Measurements from ENCODE around the gene TRIM47.

The TRIM47 gene

GRCh38 chr17:75900691-75901533 lies 22.5 kb upstream of the TRIM47 start:
- TF ChIP-seq FOXM1 (IDR thresholded peaks at IDR 0.05; ENCODE audit: borderline replicate concordance, low read depth) (no peak), EP300 (IDR thresholded peaks at IDR 0.05; ENCODE audit: borderline replicate concordance) (no peak), TEAD4 (IDR thresholded peaks at IDR 0.05) (no peak), CREB1 (IDR thresholded peaks at IDR 0.05; ENCODE audit: low read depth) (no peak), YY1 (IDR thresholded peaks at IDR 0.05; ENCODE audit: low read depth) (no peak), EGR1 (IDR thresholded peaks at IDR 0.05) (no peak), TCF12 (IDR thresholded peaks at IDR 0.05; ENCODE audit: low read depth) (no peak), RAD21 (IDR thresholded peaks at IDR 0.05; ENCODE audit: low read depth) (no peak), TAF1 (IDR thresholded peaks at IDR 0.05; ENCODE audit: low read depth) (no peak), NFIC (IDR thresholded peaks at IDR 0.05) (no peak), USF1 (IDR thresholded peaks at IDR 0.05) (no peak), ZBTB7A (IDR thresholded peaks at IDR 0.05; ENCODE audit: low read depth) (no peak), MAX (IDR thresholded peaks at IDR 0.05) (no peak), CEBPB (IDR thresholded peaks at IDR 0.05) (no peak), REST (IDR thresholded peaks at IDR 0.05; ENCODE audit: low read depth) (no peak)

GRCh38 chr17:75899767-75900468 lies 21.5 kb upstream of the TRIM47 start:
- TF ChIP-seq TCF12 (IDR thresholded peaks at IDR 0.05; ENCODE audit: low read depth), result no peak

- TF ChIP-seq YY1 (IDR thresholded peaks at IDR 0.05; ENCODE audit: low read depth) (no peak), CEBPB (IDR thresholded peaks at IDR 0.05) (no peak), TEAD4 (IDR thresholded peaks at IDR 0.05) (no peak), USF1 (IDR thresholded peaks at IDR 0.05) (no peak), ZBTB7A (IDR thresholded peaks at IDR 0.05; ENCODE audit: low read depth) (no peak), MAX (IDR thresholded peaks at IDR 0.05) (no peak), TCF12 (IDR thresholded peaks at IDR 0.05; ENCODE audit: low read depth) (no peak), FOXM1 (IDR thresholded peaks at IDR 0.05; ENCODE audit: borderline replicate concordance, low read depth) (no peak), REST (IDR thresholded peaks at IDR 0.05; ENCODE audit: low read depth) (no peak), TAF1 (IDR thresholded peaks at IDR 0.05; ENCODE audit: low read depth) (no peak), NFIC (IDR thresholded peaks at IDR 0.05) (no peak), RAD21 (IDR thresholded peaks at IDR 0.05; ENCODE audit: low read depth) (no peak), EGR1 (IDR thresholded peaks at IDR 0.05) (no peak), EP300 (IDR thresholded peaks at IDR 0.05; ENCODE audit: borderline replicate concordance) (no peak), CREB1 (IDR thresholded peaks at IDR 0.05; ENCODE audit: low read depth) (no peak)
Measured at GRCh38 chr17:75899353-75899752, 21.0 kb upstream of the TRIM47 start.

- TF ChIP-seq TAF1 (IDR thresholded peaks at IDR 0.05; ENCODE audit: low read depth), result no peak
- no peak for TF ChIP-seq TEAD4 (IDR thresholded peaks at IDR 0.05)
- TF ChIP-seq RAD21 (IDR thresholded peaks at IDR 0.05; ENCODE audit: low read depth), result no peak
- TF ChIP-seq ZBTB7A (IDR thresholded peaks at IDR 0.05; ENCODE audit: low read depth), result no peak
- TF ChIP-seq REST (IDR thresholded peaks at IDR 0.05; ENCODE audit: low read depth), result no peak
- no peak for TF ChIP-seq NFIC (IDR thresholded peaks at IDR 0.05)
- TF ChIP-seq TCF12 (IDR thresholded peaks at IDR 0.05; ENCODE audit: low read depth), result no peak
- TF ChIP-seq EGR1 (IDR thresholded peaks at IDR 0.05), result no peak
Measured at GRCh38 chr17:75898791-75899190, 20.4 kb upstream of the TRIM47 start.

Measured in Ishikawa (cell line).